Erythroblast (primary cell): Measurements from ENCODE around the gene SAPCD2.

ENCODE experiments used
- GATA1 ChIP-seq: IDR thresholded peaks from 2 replicates; pipeline ENCODE4 v1.6.1; 2011; ENCODE audit warnings: low read depth, mild to moderate bottlenecking, control low read depth, low read length, moderate library complexity
- POLR2A ChIP-seq: IDR thresholded peaks from 2 replicates; pipeline ENCODE4 v1.6.1; 2011; ENCODE audit warnings: mild to moderate bottlenecking, low read length

GRCh38 chr9:137064027-137064879, 6.1 kb downstream of the SAPCD2 start:
- no peak for TF ChIP-seq POLR2A
- no peak for TF ChIP-seq GATA1
